Measurements from ENCODE around the gene HHAT.

GRCh38 chr1:210596641-210597040 is 267.9 kb downstream of the HHAT start:
- no peak for TF ChIP-seq YY1 (IDR thresholded peaks at IDR 0.05; ENCODE audit: insufficient read depth, insufficient read length)
- no peak for TF ChIP-seq ZNF274 (IDR thresholded peaks at IDR 0.05; ENCODE audit: low read depth, low read length)
